Lung (tissue), 12 donors: ENCODE results near the gene SULT6B1. TPM values are rescaled to one million over a fixed set of nuclear protein-coding genes. Genes with fewer than 3 reads are reported as not detected.

Source experiments
- ATAC-seq: fragments of 200-7000 bp; cut with Tn5 transposase; one replicate; pipeline ENCODE4 v1.9.1; 2020; ENCODE audit warnings: moderate number of reproducible peaks; ENCODE audit not compliant: insufficient read depth, low FRiP score
- DNase-seq, 3 donors: peaks; one replicate each; pipeline ENCODE4 v3.0.0-alpha.2; 2013 to 2017
- H3K27ac ChIP-seq, 2 donors: one replicate each; pipeline ENCODE4 v1.5.1; 2013; ENCODE audit warnings: mild to moderate bottlenecking in 2 of 2, moderate library complexity in 2 of 2, control low read depth in 1 of 2, inconsistent platforms in 1 of 2, low read depth in 1 of 2, low read length in 1 of 2
- H3K27me3 ChIP-seq, 3 donors: one replicate each; pipeline ENCODE4 v1.5.1; 2013; ENCODE audit warnings: low read length in 2 of 3; ENCODE audit not compliant: control insufficient read depth in 3 of 3, insufficient read depth in 3 of 3
- H3K36me3 ChIP-seq, 4 donors: one replicate each; pipeline ENCODE4 v1.5.1; 2013; ENCODE audit warnings: low read length in 4 of 4, mild to moderate bottlenecking in 1 of 4, moderate library complexity in 1 of 4; ENCODE audit not compliant: control insufficient read depth in 4 of 4, insufficient read depth in 4 of 4
- H3K4me1 ChIP-seq, 5 donors: one replicate each; pipeline ENCODE4 v1.5.1; 2013; ENCODE audit warnings: low read length in 5 of 5, mild to moderate bottlenecking in 2 of 5, moderate library complexity in 1 of 5; ENCODE audit not compliant: control insufficient read depth in 5 of 5, insufficient read depth in 5 of 5
- H3K4me3 ChIP-seq: one replicate; pipeline ENCODE4 v1.5.1; 2013; ENCODE audit warnings: mild to moderate bottlenecking, control low read depth, moderate library complexity
- H3K9ac ChIP-seq, 2 donors: one replicate each; pipeline ENCODE4 v1.5.1; 2013; ENCODE audit warnings: low read length in 2 of 2, control low read depth in 1 of 2; ENCODE audit not compliant: insufficient read depth in 1 of 2
- H3K9me3 ChIP-seq, 4 donors: one replicate each; pipeline ENCODE4 v1.5.1; 2013; ENCODE audit warnings: low read length in 3 of 4, mild to moderate bottlenecking in 1 of 4, moderate library complexity in 1 of 4; ENCODE audit not compliant: control insufficient read depth in 4 of 4, insufficient read depth in 3 of 4
- CTCF ChIP-seq: IDR thresholded peaks from 2 replicates; pipeline ENCODE4 v1.5.1; 2012; ENCODE audit warnings: mild to moderate bottlenecking; ENCODE audit errors: control extremely low read depth, extremely low read depth
- WGBS, 2 donors: extraction: QIAGEN DNeasy Blood & Tissue Kit; methylation state at CpG; one replicate each; pipeline ENCODE4 v1.1.7; 2013; 5-methylcytosine and 5-hydroxymethylcytosine counted together
- polyA plus RNA-seq, 2 donors: library from polyadenylated mRNA; stranded (reverse); fragments of 200-250 nt; gene quantifications; one replicate each; pipeline ENCODE4 v1.2.1, GENCODE V29; 2013
- total RNA-seq, 2 donors: library from RNA; depleted of rRNA in 1 of 2; stranded (reverse); fragments of >200 nt in 1 of 2; gene quantifications; one replicate each; pipeline ENCODE4 v1.2.1, GENCODE V29; 2014 to 2021
- donor health status: control.
- donor health status: control.
- donor health status: Bipolar disorder and iron deficiency.
- donor health status: healthy.
- donor health status: DM: yes; HTN: yes; CAD: no.

The SULT6B1 gene
- total and polyA plus RNA-seq, 4 donors = not detected

DNA sequence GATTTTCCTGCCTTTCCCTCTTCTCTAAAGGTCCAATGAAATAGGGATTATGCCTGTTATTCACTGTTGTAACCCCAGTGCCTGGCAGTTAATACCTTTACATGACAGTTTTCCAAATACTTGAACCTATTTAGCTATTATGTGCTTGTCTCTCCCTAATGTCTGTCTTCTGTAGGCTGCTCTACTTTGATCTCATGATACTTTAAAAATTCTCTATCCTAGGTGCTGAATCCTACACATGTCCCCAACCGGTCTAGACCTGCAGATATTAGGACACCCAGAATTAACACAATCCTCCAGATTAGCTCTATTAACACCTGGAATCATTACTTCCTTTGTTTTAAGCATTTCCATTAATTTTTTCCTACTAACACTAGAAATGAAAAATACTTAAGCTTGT is 35.6 kb upstream of the SULT6B1 start:
- no peak for TF ChIP-seq CTCF
- H3K27me3 ChIP-seq = no peaks in the 10 kb centered on the region
- no peaks in the 10 kb centered on the region for H3K9me3 ChIP-seq
- H3K9ac ChIP-seq = no peak overlapping the region
- 92 to 93% methylated on average over 1 of the region's 1 CpG for WGBS, 2 donors
- DNase-seq (no peak), ATAC-seq (no peak)
- H3K4me3 ChIP-seq = no peak overlapping the region
- peaks cover 0 to 11% (median 0%) of the 10 kb centered on the region in 5 donors for H3K4me1 ChIP-seq
- H3K27ac ChIP-seq = no peak overlapping the region
- peaks cover 17 to 32% (median 26%) of the 10 kb centered on the region in 4 donors for H3K36me3 ChIP-seq

GRCh38 chr2:37223131-37223530 is 34.7 kb upstream of the SULT6B1 start:
- Histone ChIP-seq H3K4me3 (no peak overlapping the region), H3K36me3 (peaks cover 15 to 29% (median 25%) of the 10 kb centered on the region in 4 donors), H3K27ac (no peak overlapping the region), H3K27me3 (no peaks in the 10 kb centered on the region), H3K9me3 (no peaks in the 10 kb centered on the region), H3K9ac (no peak overlapping the region), H3K4me1 (peaks cover 0 to 11% (median 0%) of the 10 kb centered on the region in 5 donors)
- 97% methylated on average over 4 of the region's 4 CpGs for WGBS, 2 donors
- no peak for DNase-seq
- ATAC-seq = no peak
- TF ChIP-seq CTCF = no peak

DNA sequence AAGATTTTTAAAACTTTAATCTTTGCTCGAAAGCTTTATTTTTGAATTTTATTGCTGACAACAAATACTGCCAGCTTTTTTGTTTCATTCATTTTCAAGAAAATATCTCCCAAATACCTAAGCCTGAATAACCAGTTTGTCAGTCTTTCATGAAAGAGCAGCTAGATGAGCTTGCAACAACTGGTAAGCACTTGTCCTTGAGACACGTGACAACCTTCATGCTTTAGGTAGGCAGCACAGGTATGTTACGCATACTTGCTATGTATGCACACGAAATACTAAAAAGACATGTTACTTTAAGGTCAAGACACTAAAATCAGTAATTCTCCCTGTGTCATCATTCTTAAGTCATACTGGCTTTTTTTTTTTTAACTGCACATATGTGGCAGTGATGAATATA is 30.6 kb upstream of the SULT6B1 start:
- Histone ChIP-seq H3K36me3 (peaks cover 11 to 34% (median 24%) of the 10 kb centered on the region in 4 donors), H3K9ac (no peak overlapping the region), H3K4me1 (no peaks in the 10 kb centered on the region), H3K9me3 (no peaks in the 10 kb centered on the region), H3K27ac (no peak overlapping the region), H3K4me3 (no peak overlapping the region), H3K27me3 (no peaks in the 10 kb centered on the region)
- WGBS, 2 donors = 72 to 84% methylated on average over 4 of the region's 4 CpGs
- DNase-seq (peak in 2 of 3 donors; percentile 30 to 54), ATAC-seq (no peak)
- no peak for TF ChIP-seq CTCF

GRCh38 chr2:37215250-37215649 is 26.8 kb upstream of the SULT6B1 start:
- no peak overlapping the region for H3K27ac ChIP-seq

More at GRCh38 chr2:37215250-37215649, 26.8 kb upstream of the SULT6B1 start:
- H3K4me3 ChIP-seq = no peak overlapping the region
- 22 to 59% methylated on average over 1 of the region's 1 CpG for WGBS, 2 donors
- H3K27me3 ChIP-seq = no peaks in the 10 kb centered on the region
- DNase-seq (no peak), ATAC-seq (no peak)
- H3K9ac ChIP-seq = no peak overlapping the region
- H3K36me3 ChIP-seq = peaks cover 8 to 41% (median 34%) of the 10 kb centered on the region in 4 donors
- no peaks in the 10 kb centered on the region for H3K9me3 ChIP-seq
- no peaks in the 10 kb centered on the region for H3K4me1 ChIP-seq
- no peak for TF ChIP-seq CTCF
